SK-N-SH (cell line): ENCODE results near the gene IFNAR1. TPM values are rescaled to one million over a fixed set of nuclear protein-coding genes. Genes with fewer than 3 reads are reported as not detected.

ENCODE experiments used
- CTCF ChIA-PET: fragments of 300-600, 350-600 bp; formaldehyde crosslinking; extraction: SDS; loops from one replicate; lab custom pipeline; 2021; lab: Yijun Ruan, JAX
- POLR2A ChIA-PET: fragments of 350-600 bp; sonication (Branson Sonifier 250); formaldehyde crosslinking; extraction: SDS; loops from one replicate; lab custom pipeline; 2020; ENCODE audit warnings: antibody characterized with exemption, inconsistent platforms; lab: Yijun Ruan, JAX
- DNase-seq: peaks from one replicate; pipeline ENCODE4 v3.0.0; 2012
- H2AFZ ChIP-seq: fragments of 200-600 bp; sonication (generic); 2 replicates; pipeline ENCODE4 v1.8.1; 2016; ENCODE audit warnings: antibody characterized with exemption, mild to moderate bottlenecking, low read depth
- H3F3A ChIP-seq: fragments of 200-600 bp; sonication (generic); replicated peaks from 2 replicates; pipeline ENCODE3; 2016; ENCODE audit warnings: antibody characterized with exemption, mild to moderate bottlenecking; ENCODE audit not compliant: insufficient read depth
- H3K27ac ChIP-seq, 2 experiments: fragments of 200-500 bp in 1 of 2; fragments of 200-600 bp in 1 of 2; sonication (Bioruptor generic) in 1 of 2; sonication (generic), shearing (Covaris generic) in 1 of 2; 2 replicates each; pipeline versions ENCODE4 v1.5.1 to v1.6.1; 2014 to 2016; ENCODE audit warnings: low read depth in 2 of 2, inconsistent platforms in 1 of 2, low read length in 1 of 2, mild to moderate bottlenecking in 1 of 2, mixed read lengths in 1 of 2
- H3K27me3 ChIP-seq: fragments of 200-600 bp; sonication (generic), shearing (Covaris generic); 2 replicates; pipeline ENCODE4 v1.6.1; 2016; ENCODE audit warnings: mixed run types; ENCODE audit not compliant: insufficient read depth
- H3K36me3 ChIP-seq, 2 experiments: fragments of 200-500 bp in 1 of 2; fragments of 200-600 bp in 1 of 2; sonication (Bioruptor generic) in 1 of 2; sonication (generic) in 1 of 2; replicated peaks in 1 of 2; 2 replicates each; pipeline versions ENCODE3 to v1.5.1; 2014 to 2016; ENCODE audit warnings: low read length in 1 of 2, mild to moderate bottlenecking in 1 of 2; ENCODE audit not compliant: insufficient read depth in 2 of 2, control insufficient read depth in 1 of 2
- H3K4me1 ChIP-seq, 2 experiments: fragments of 200-500 bp in 1 of 2; fragments of 200-600 bp in 1 of 2; sonication (Bioruptor generic) in 1 of 2; sonication (generic), shearing (Covaris generic) in 1 of 2; 2 replicates each; pipeline versions ENCODE4 v1.5.1 to v1.6.1; 2014 to 2016; ENCODE audit warnings: low read depth in 1 of 2, low read length in 1 of 2, mixed run types in 1 of 2; ENCODE audit not compliant: insufficient read depth in 2 of 2, control insufficient read depth in 1 of 2
- H3K4me2 ChIP-seq: fragments of 200-600 bp; sonication (generic), shearing (Covaris generic); 2 replicates; pipeline ENCODE4 v1.6.1; 2017; ENCODE audit warnings: mixed run types
- H3K4me3 ChIP-seq, 2 experiments: fragments of 200-500 bp in 1 of 2; fragments of 200-600 bp in 1 of 2; sonication (Bioruptor generic) in 1 of 2; sonication (generic), shearing (Covaris generic) in 1 of 2; 2 replicates each; pipeline versions ENCODE4 v1.5.1 to v1.8.1; 2014 to 2016; ENCODE audit warnings: low read depth in 2 of 2, inconsistent platforms in 1 of 2, low read length in 1 of 2, mild to moderate bottlenecking in 1 of 2, mixed read lengths in 1 of 2, moderate library complexity in 1 of 2
- H3K79me2 ChIP-seq: fragments of 200-600 bp; sonication (generic); 2 replicates; pipeline ENCODE4 v1.8.1; 2017; ENCODE audit warnings: mild to moderate bottlenecking; ENCODE audit not compliant: insufficient read depth
- H3K9ac ChIP-seq: fragments of 200-600 bp; sonication (generic); 2 replicates; pipeline ENCODE4 v1.6.1; 2017; ENCODE audit warnings: mixed run types
- H3K9me2 ChIP-seq: fragments of 200-600 bp; sonication (generic); 2 replicates; pipeline ENCODE4 v1.6.1; 2017; ENCODE audit warnings: mixed run types
- H3K9me3 ChIP-seq: fragments of 200-600 bp; sonication (generic); 2 replicates; pipeline ENCODE4 v1.6.1; 2017; ENCODE audit warnings: mixed run types, mild to moderate bottlenecking, moderate library complexity
- H4K20me1 ChIP-seq: fragments of 200-600 bp; sonication (generic); 2 replicates; pipeline ENCODE4 v1.6.1; 2017; ENCODE audit warnings: mild to moderate bottlenecking, mixed run types; ENCODE audit not compliant: insufficient read depth
- CHD2 ChIP-seq: fragments of 150-350 bp; IDR thresholded peaks from 2 replicates; pipeline ENCODE4 v1.6.1; 2018; ENCODE audit warnings: low read length; ENCODE audit not compliant: partially characterized antibody
- ELF1 ChIP-seq: IDR thresholded peaks from 2 replicates; pipeline ENCODE4 v1.4.0; 2012
- EP300 ChIP-seq, 2 experiments: IDR thresholded peaks; 2 replicates each; pipeline versions ENCODE4 v1.4.0 to v1.6.1; 2012; ENCODE audit warnings: borderline replicate concordance in 1 of 2, low read depth in 1 of 2, low read length in 1 of 2
- EZH2phosphoT487 ChIP-seq: fragments of 200-600 bp; sonication (generic); IDR thresholded peaks from 2 replicates; pipeline ENCODE4 v1.6.1; 2017; ENCODE audit warnings: low read depth, mixed run types, mild to moderate bottlenecking, antibody characterized with exemption, moderate library complexity, borderline replicate concordance
- FOXM1 ChIP-seq: IDR thresholded peaks from 2 replicates; pipeline ENCODE4 v1.4.0; 2012; ENCODE audit warnings: low read depth, mild to moderate bottlenecking
- GATA2 ChIP-seq: sonication (generic); formaldehyde crosslinking; IDR thresholded peaks from 2 replicates; pipeline ENCODE4 v1.5.0; 2020; ENCODE audit warnings: mild to moderate bottlenecking, missing genetic modification reagents
- IRF3 ChIP-seq: fragments of 150-350 bp; IDR thresholded peaks from 2 replicates; pipeline ENCODE4 v1.6.1; 2016; ENCODE audit warnings: mild to moderate bottlenecking, low read depth, low read length
- MAX ChIP-seq: IDR thresholded peaks from 2 replicates; pipeline ENCODE4 v1.4.0; 2012; ENCODE audit warnings: low read depth
- MEF2A ChIP-seq: IDR thresholded peaks from 2 replicates; pipeline ENCODE4 v1.4.0; 2012; ENCODE audit warnings: low read depth, borderline replicate concordance
- NFIC ChIP-seq: IDR thresholded peaks from 2 replicates; pipeline ENCODE4 v1.4.0; 2012; ENCODE audit warnings: borderline replicate concordance
- NRF1 ChIP-seq: IDR thresholded peaks from 2 replicates; pipeline ENCODE4 v1.6.1; 2012; ENCODE audit warnings: low read depth, mild to moderate bottlenecking, low read length
- RCOR1 ChIP-seq: fragments of 150-350 bp; IDR thresholded peaks from 2 replicates; pipeline ENCODE4 v1.6.1; 2017; ENCODE audit warnings: antibody characterized with exemption, low read length
- REST ChIP-seq: IDR thresholded peaks from 2 replicates; pipeline ENCODE4 v1.6.1; 2012; ENCODE audit warnings: mild to moderate bottlenecking, low read depth, low read length, moderate library complexity
- RFX5 ChIP-seq: IDR thresholded peaks from 2 replicates; pipeline ENCODE4 v1.6.1; 2012; ENCODE audit warnings: mild to moderate bottlenecking, improper control_type of control experiment, low read length
- RXRA ChIP-seq: IDR thresholded peaks from 2 replicates; pipeline ENCODE4 v1.4.0; 2012; ENCODE audit warnings: low read depth, mild to moderate bottlenecking, borderline replicate concordance
- SMC3 ChIP-seq: IDR thresholded peaks from 2 replicates; pipeline ENCODE4 v1.6.1; 2012; ENCODE audit warnings: low read depth, low read length, improper control_type of control experiment
- TCF12 ChIP-seq: IDR thresholded peaks from 2 replicates; pipeline ENCODE4 v1.4.0; 2012
- TEAD4 ChIP-seq: IDR thresholded peaks from 2 replicates; pipeline ENCODE4 v1.4.0; 2012; ENCODE audit warnings: mild to moderate bottlenecking, borderline replicate concordance; ENCODE audit not compliant: insufficient read depth
- USF2 ChIP-seq: fragments of 150-350 bp; IDR thresholded peaks from 2 replicates; pipeline ENCODE4 v1.6.1; 2017; ENCODE audit warnings: antibody characterized with exemption, low read length, low read depth, borderline replicate concordance
- YY1 ChIP-seq: IDR thresholded peaks from 2 replicates; pipeline ENCODE4 v1.4.0; 2012; ENCODE audit warnings: low read depth, mild to moderate bottlenecking
- WGBS: methylation state at CpG from one replicate; pipeline ENCODE4 v1.1.6; 2017; ENCODE audit warnings: low lambda C conversion rate; 5-methylcytosine and 5-hydroxymethylcytosine counted together
- polyA plus RNA-seq, 3 experiments: library from polyadenylated mRNA; depleted of rRNA; stranded (reverse); fragments of >200 nt; gene quantifications; 2 replicates each; pipeline ENCODE4 v1.2.3, GENCODE V29; 2012
- TF ChIP-seq, protein P1 (sequence below): IDR thresholded peaks from 2 replicates; pipeline ENCODE4 v1.4.0; 2012; ENCODE audit warnings: low read depth, borderline replicate concordance
- TF ChIP-seq, protein P2 (sequence below): IDR thresholded peaks from 2 replicates; pipeline ENCODE4; 2012

Gene IFNAR1
- polyA plus RNA-seq (2012; rRNA removed): 7.9 and 12.2 TPM in 2 replicates
- 14.6 and 17.7 TPM in 2 replicates for polyA plus RNA-seq (2012; cell fraction: cytosol; rRNA removed)
- 2.5 and 5.2 TPM in 2 replicates for polyA plus RNA-seq (2012; cell fraction: nucleus; rRNA removed)

GRCh38 chr21:33324291-33325221 is at the start of gene IFNAR1:
Gene IFNAR1, plus strand, starts transcription at chr21:33324970. Its CDS starts 86 bp downstream, at chr21:33325056.
- Histone ChIP-seq H3K9ac (peak within 1 kb of the TSS; percentile 92), H4K20me1 (no peaks in the 10 kb centered on the region), H2AFZ (peak within 1 kb of the TSS; percentile 97), H3K9me3 (no peaks in the 10 kb centered on the region), H3K4me3 (peak within 1 kb of the TSS; percentile 68 to 97), H3K9me2 (no peaks in the 10 kb centered on the region), H3F3A (no peaks in the 10 kb centered on the region), H3K79me2 (peaks cover 43% of the 10 kb centered on the region), H3K4me2 (peak within 1 kb of the TSS; percentile 89), H3K27me3 (no peaks in the 10 kb centered on the region), H3K36me3 (no peaks in the 10 kb centered on the region), H3K4me1 (peaks cover 3 to 12% of the 10 kb centered on the region in 2 experiments; a peak in 1 of 4 replicates), H3K27ac (peak within 1 kb of the TSS; percentile 87 to 90)
- ChIA-PET POLR2A (interaction anchor here (0.7 to 1.6 kb wide), 7 partner anchors 16 to 155 kb away, joined by 3 to 13 read pairs (median 3); partner anchors contain the start of genes IL10RB and TMEM50B), CTCF (interaction anchor here (0.7 to 1.7 kb wide), 4 partner anchors 37 to 128 kb away, joined by 3 to 14 read pairs (median 6); no protein-coding TSS in a partner anchor)
- peak; percentile 99 for DNase-seq
- WGBS: 2% methylated on average over 48 of the region's 86 CpGs
- TF ChIP-seq SMC3 (no peak), EZH2phosphoT487 (no peak), MAX (peak; percentile 4; the same call in 1 of the 2 replicates), IRF3 (no peak), GATA2 (no peak), EP300 (IDR thresholded peaks at IDR 0.05; ENCODE audit: borderline replicate concordance in 1 of 2, low read depth in 1 of 2, low read length in 1 of 2) (no peak), RCOR1 (no peak), NFIC (no peak), TEAD4 (peak; percentile 34; the same call in 1 of the 2 replicates), MEF2A (no peak), FOXM1 (no peak), ELF1 (0 out of 2 replicates have a peak, but pooled peaks have one; percentile 45), YY1 (no peak; the same call in 1 of the 2 replicates), RXRA (no peak), NRF1 (peak; percentile 98), CHD2 (peak; percentile 9), RFX5 (no peak), USF2 (no peak), TCF12 (no peak), REST (no peak)
- TF ChIP-seq, protein P1, sequence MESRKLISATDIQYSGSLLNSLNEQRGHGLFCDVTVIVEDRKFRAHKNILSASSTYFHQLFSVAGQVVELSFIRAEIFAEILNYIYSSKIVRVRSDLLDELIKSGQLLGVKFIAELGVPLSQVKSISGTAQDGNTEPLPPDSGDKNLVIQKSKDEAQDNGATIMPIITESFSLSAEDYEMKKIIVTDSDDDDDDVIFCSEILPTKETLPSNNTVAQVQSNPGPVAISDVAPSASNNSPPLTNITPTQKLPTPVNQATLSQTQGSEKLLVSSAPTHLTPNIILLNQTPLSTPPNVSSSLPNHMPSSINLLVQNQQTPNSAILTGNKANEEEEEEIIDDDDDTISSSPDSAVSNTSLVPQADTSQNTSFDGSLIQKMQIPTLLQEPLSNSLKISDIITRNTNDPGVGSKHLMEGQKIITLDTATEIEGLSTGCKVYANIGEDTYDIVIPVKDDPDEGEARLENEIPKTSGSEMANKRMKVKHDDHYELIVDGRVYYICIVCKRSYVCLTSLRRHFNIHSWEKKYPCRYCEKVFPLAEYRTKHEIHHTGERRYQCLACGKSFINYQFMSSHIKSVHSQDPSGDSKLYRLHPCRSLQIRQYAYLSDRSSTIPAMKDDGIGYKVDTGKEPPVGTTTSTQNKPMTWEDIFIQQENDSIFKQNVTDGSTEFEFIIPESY: no peak
- TF ChIP-seq, protein P2, sequence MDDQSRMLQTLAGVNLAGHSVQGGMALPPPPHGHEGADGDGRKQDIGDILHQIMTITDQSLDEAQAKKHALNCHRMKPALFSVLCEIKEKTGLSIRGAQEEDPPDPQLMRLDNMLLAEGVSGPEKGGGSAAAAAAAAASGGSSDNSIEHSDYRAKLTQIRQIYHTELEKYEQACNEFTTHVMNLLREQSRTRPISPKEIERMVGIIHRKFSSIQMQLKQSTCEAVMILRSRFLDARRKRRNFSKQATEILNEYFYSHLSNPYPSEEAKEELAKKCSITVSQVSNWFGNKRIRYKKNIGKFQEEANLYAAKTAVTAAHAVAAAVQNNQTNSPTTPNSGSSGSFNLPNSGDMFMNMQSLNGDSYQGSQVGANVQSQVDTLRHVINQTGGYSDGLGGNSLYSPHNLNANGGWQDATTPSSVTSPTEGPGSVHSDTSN: no peak; the same call in 1 of the 2 replicates
